Activated naive CD4-positive, alpha-beta T cell treated with anti-CD3 and anti-CD28 coated beads for 36 hours (primary cell): ENCODE measurements around the gene EXOC3L2. TPM values are rescaled to one million over a fixed set of nuclear protein-coding genes. Genes with fewer than 3 reads are reported as not detected.
A peak's percentile ranks its signal among the peaks of the same experiment; 100 is the strongest.

Experiments used
- CTCF ChIA-PET: fragments of 350-600 bp; sonication (Branson Sonifier 250); formaldehyde crosslinking; loops from one replicate; lab custom pipeline; 2021; ENCODE audit warnings: antibody characterized with exemption; lab: Charles Lee
- DNase-seq: peaks from one replicate; pipeline ENCODE4 v3.0.0-alpha.2; 2020
- H3K27ac Mint-ChIP-seq: one replicate; pipeline ENCODE4 v1.8.0; 2021; ENCODE audit warnings: mild to moderate bottlenecking, mixed read lengths
- H3K27me3 Mint-ChIP-seq: one replicate; pipeline ENCODE4 v1.8.0; 2021; ENCODE audit warnings: low read depth, mixed read lengths
- H3K36me3 Mint-ChIP-seq: one replicate; pipeline ENCODE4 v1.8.0; 2021; ENCODE audit warnings: low read depth, mixed read lengths
- H3K4me1 Mint-ChIP-seq: one replicate; pipeline ENCODE4 v1.8.0; 2021; ENCODE audit warnings: low read depth, mixed read lengths
- H3K4me3 Mint-ChIP-seq: one replicate; pipeline ENCODE4 v1.8.0; 2021; ENCODE audit warnings: mild to moderate bottlenecking, moderate library complexity, mixed read lengths
- H3K9me3 Mint-ChIP-seq: one replicate; pipeline ENCODE4 v1.8.0; 2021; ENCODE audit warnings: mixed read lengths
- intact Hi-C: fragments of 100-400 bp; cut with micrococcal nuclease; formaldehyde crosslinking; loops from one replicate; pipeline ENCODE4 v1.15.1; 2023
- total RNA-seq, 2 experiments: library from RNA; stranded (reverse); gene quantifications; one replicate each; pipeline ENCODE4 v1.2.3, GENCODE V29; 2021

EXOC3L2 gene
- total RNA-seq, result not detected

GRCh38 chr19:45245334-45245787, at the start of gene EXOC3L2:
TSS of gene EXOC3L2 (minus strand) at chr19:45245407. CDS start at chr19:45239045, 6,362 bp downstream.
- no peak within 1 kb of the TSS for H3K27ac Mint-ChIP-seq
- no peak within 1 kb of the TSS for H3K4me3 Mint-ChIP-seq
- H3K27me3 Mint-ChIP-seq, result peaks cover 10% of the 10 kb centered on the region
- CTCF ChIA-PET, result interaction anchor here (0.9 kb wide), 1 partner anchor 92 kb away, joined by 3 read pairs; no protein-coding TSS in a partner anchor
- intact Hi-C loops, result loop anchor here (5.0 kb wide), 1 partner anchor 188 kb away; no protein-coding TSS in a partner anchor
- H3K4me1 Mint-ChIP-seq, result peaks cover 2% of the 10 kb centered on the region
- no peak for DNase-seq
- H3K36me3 Mint-ChIP-seq, result no peaks in the 10 kb centered on the region
- no peaks in the 10 kb centered on the region for H3K9me3 Mint-ChIP-seq

GRCh38 chr19:45294291-45295029, 49.3 kb upstream of the EXOC3L2 start:
- peaks cover 8% of the 10 kb centered on the region for H3K4me1 Mint-ChIP-seq
- peaks cover 27% of the 10 kb centered on the region for H3K36me3 Mint-ChIP-seq
- peaks cover 2% of the 10 kb centered on the region for H3K9me3 Mint-ChIP-seq
- intact Hi-C loops, result no loop called here
- no peak for DNase-seq
- no peak overlapping the region for H3K27ac Mint-ChIP-seq
- H3K4me3 Mint-ChIP-seq, result no peak overlapping the region
- CTCF ChIA-PET, result interaction anchor here (0.6 kb wide), 1 partner anchor 408 kb away, joined by 3 read pairs; no protein-coding TSS in a partner anchor
- H3K27me3 Mint-ChIP-seq, result no peaks in the 10 kb centered on the region

- peak; percentile 24 for DNase-seq
- CTCF ChIA-PET, result no interaction called here
- Mint-ChIP-seq H3K36me3 (peaks cover 27% of the 10 kb centered on the region), H3K4me1 (peaks cover 8% of the 10 kb centered on the region), H3K4me3 (no peak overlapping the region), H3K27ac (no peak overlapping the region), H3K9me3 (peaks cover 2% of the 10 kb centered on the region), H3K27me3 (no peaks in the 10 kb centered on the region)
- intact Hi-C loops, result no loop called here
Observed at GRCh38 chr19:45293682-45294081, 48.5 kb upstream of the EXOC3L2 start.

GRCh38 chr19:45291834-45292233, 46.6 kb upstream of the EXOC3L2 start:
- Mint-ChIP-seq H3K4me3 (no peak overlapping the region), H3K36me3 (peaks cover 25% of the 10 kb centered on the region), H3K4me1 (peaks cover 8% of the 10 kb centered on the region), H3K27me3 (no peaks in the 10 kb centered on the region), H3K9me3 (peaks cover 2% of the 10 kb centered on the region), H3K27ac (no peak overlapping the region)
- CTCF ChIA-PET, result no interaction called here
- DNase-seq, result no peak
- intact Hi-C loops, result no loop called here

- intact Hi-C loops, result no loop called here
- Mint-ChIP-seq H3K4me1 (peaks cover 8% of the 10 kb centered on the region), H3K9me3 (peaks cover 2% of the 10 kb centered on the region), H3K27me3 (no peaks in the 10 kb centered on the region), H3K4me3 (no peak overlapping the region), H3K27ac (no peak overlapping the region), H3K36me3 (peaks cover 26% of the 10 kb centered on the region)
- CTCF ChIA-PET, result no interaction called here
- no peak for DNase-seq
Observed at GRCh38 chr19:45290381-45290931, 45.2 kb upstream of the EXOC3L2 start.

GRCh38 chr19:45283443-45284033, 38.3 kb upstream of the EXOC3L2 start:
- DNase-seq, result no peak
- no peak overlapping the region for H3K27ac Mint-ChIP-seq
- no peak overlapping the region for H3K4me3 Mint-ChIP-seq
- intact Hi-C loops, result no loop called here
- H3K36me3 Mint-ChIP-seq, result peaks cover 19% of the 10 kb centered on the region
- peaks cover 1% of the 10 kb centered on the region for H3K9me3 Mint-ChIP-seq
- no peaks in the 10 kb centered on the region for H3K27me3 Mint-ChIP-seq
- CTCF ChIA-PET, result no interaction called here
- no peaks in the 10 kb centered on the region for H3K4me1 Mint-ChIP-seq

- Mint-ChIP-seq H3K27ac (no peak overlapping the region), H3K27me3 (no peaks in the 10 kb centered on the region), H3K9me3 (peaks cover 1% of the 10 kb centered on the region), H3K36me3 (peaks cover 17% of the 10 kb centered on the region), H3K4me1 (no peaks in the 10 kb centered on the region), H3K4me3 (no peak overlapping the region)
- intact Hi-C loops, result no loop called here
- DNase-seq, result no peak
- CTCF ChIA-PET, result interaction anchor here (0.6 kb wide), 1 partner anchor 37 kb away, joined by 4 read pairs; no protein-coding TSS in a partner anchor
Observed at GRCh38 chr19:45280471-45280961, 35.3 kb upstream of the EXOC3L2 start.

- CTCF ChIA-PET, result interaction anchor here (0.6 kb wide), 1 partner anchor 48 kb away, joined by 3 read pairs; no protein-coding TSS in a partner anchor
- Mint-ChIP-seq H3K4me3 (no peak overlapping the region), H3K27me3 (no peaks in the 10 kb centered on the region), H3K9me3 (peaks cover 1% of the 10 kb centered on the region), H3K36me3 (peaks cover 15% of the 10 kb centered on the region), H3K4me1 (no peaks in the 10 kb centered on the region), H3K27ac (no peak overlapping the region)
- intact Hi-C loops, result no loop called here
- DNase-seq, result no peak
Observed at GRCh38 chr19:45279587-45280192, 34.5 kb upstream of the EXOC3L2 start.

- H3K27me3 Mint-ChIP-seq, result no peaks in the 10 kb centered on the region
- no peaks in the 10 kb centered on the region for H3K9me3 Mint-ChIP-seq
- peaks cover 11% of the 10 kb centered on the region for H3K36me3 Mint-ChIP-seq
- CTCF ChIA-PET, result interaction anchor here (0.6 kb wide), 1 partner anchor 83 kb away, joined by 3 read pairs; no protein-coding TSS in a partner anchor
- no peak overlapping the region for H3K4me3 Mint-ChIP-seq
- no peaks in the 10 kb centered on the region for H3K4me1 Mint-ChIP-seq
- H3K27ac Mint-ChIP-seq, result no peak overlapping the region
- no peak for DNase-seq
- intact Hi-C loops, result no loop called here
Observed at GRCh38 chr19:45278087-45278486, 32.9 kb upstream of the EXOC3L2 start.

- CTCF ChIA-PET, result no interaction called here
- H3K27ac Mint-ChIP-seq, result no peak overlapping the region
- no peaks in the 10 kb centered on the region for H3K9me3 Mint-ChIP-seq
- no peaks in the 10 kb centered on the region for H3K4me1 Mint-ChIP-seq
- H3K27me3 Mint-ChIP-seq, result no peaks in the 10 kb centered on the region
- H3K4me3 Mint-ChIP-seq, result no peak overlapping the region
- intact Hi-C loops, result no loop called here
- no peak for DNase-seq
- peaks cover 11% of the 10 kb centered on the region for H3K36me3 Mint-ChIP-seq
Observed at GRCh38 chr19:45276284-45276687, 31.1 kb upstream of the EXOC3L2 start.

GRCh38 chr19:45275370-45275971, 30.3 kb upstream of the EXOC3L2 start:
- H3K27me3 Mint-ChIP-seq, result no peaks in the 10 kb centered on the region
- no peaks in the 10 kb centered on the region for H3K4me1 Mint-ChIP-seq

GRCh38 chr19:45273521-45273855, 28.3 kb upstream of the EXOC3L2 start:
- H3K36me3 Mint-ChIP-seq, result peaks cover 5% of the 10 kb centered on the region
- intact Hi-C loops, result no loop called here

More at GRCh38 chr19:45275370-45275971, 30.3 kb upstream of the EXOC3L2 start:
- CTCF ChIA-PET, result no interaction called here
- intact Hi-C loops, result no loop called here
- Mint-ChIP-seq H3K36me3 (peaks cover 8% of the 10 kb centered on the region), H3K27ac (no peak overlapping the region), H3K4me3 (no peak overlapping the region), H3K9me3 (no peaks in the 10 kb centered on the region)
- DNase-seq, result no peak

More at GRCh38 chr19:45273521-45273855, 28.3 kb upstream of the EXOC3L2 start:
- Mint-ChIP-seq H3K4me1 (no peaks in the 10 kb centered on the region), H3K27ac (no peak overlapping the region), H3K9me3 (no peaks in the 10 kb centered on the region), H3K4me3 (no peak overlapping the region), H3K27me3 (no peaks in the 10 kb centered on the region)
- no peak for DNase-seq
- CTCF ChIA-PET, result no interaction called here
